ENCODE results near the gene NDRG3.

GRCh38 chr20:36741072-36741471 lies 4.8 kb downstream of the NDRG3 start:
- no peak for TF ChIP-seq CTCF (IDR thresholded peaks at IDR 0.05)
- no peak for TF ChIP-seq POLR2A (IDR thresholded peaks at IDR 0.05)
